Neural cell (in vitro differentiated cells): ENCODE results near the gene TTC39C. TPM values are rescaled to one million over a fixed set of nuclear protein-coding genes. Genes with fewer than 3 reads are reported as not detected.

Experiments
- H2AFZ ChIP-seq: fragments of 200-600, 300-800 bp; sonication (generic), shearing (Covaris generic); 2 replicates; pipeline ENCODE4 v1.6.0; 2014; ENCODE audit warnings: low read depth, mild to moderate bottlenecking, antibody characterized with exemption, low read length, moderate library complexity
- H3F3A ChIP-seq: fragments of 200-600 bp; shearing (Covaris generic); 2 replicates; pipeline ENCODE4 v1.6.1; 2016; ENCODE audit warnings: mild to moderate bottlenecking, moderate library complexity, mixed read lengths, antibody characterized with exemption, low read length; ENCODE audit not compliant: insufficient read depth, poor library complexity, severe bottlenecking
- H3K27ac ChIP-seq: fragments of 200-600, 300-800 bp; sonication (generic), shearing (Covaris generic); 2 replicates; pipeline ENCODE4 v1.5.1; 2014; ENCODE audit warnings: mild to moderate bottlenecking, low read length, moderate library complexity
- H3K27me3 ChIP-seq: fragments of 300-800, 200-600 bp; sonication (generic), shearing (Covaris generic); 2 replicates; pipeline ENCODE4 v1.6.0; 2014; ENCODE audit warnings: mild to moderate bottlenecking, low read depth, low read length, moderate library complexity; ENCODE audit not compliant: insufficient read depth
- H3K36me3 ChIP-seq: fragments of 300-800, 200-600 bp; sonication (generic), shearing (Covaris generic); 2 replicates; pipeline ENCODE4 v1.5.1; 2014; ENCODE audit warnings: mild to moderate bottlenecking, antibody characterized with exemption, low read length, moderate library complexity; ENCODE audit not compliant: insufficient read depth
- H3K4me2 ChIP-seq: fragments of 300-800, 200-600 bp; sonication (generic), shearing (Covaris generic); 2 replicates; pipeline ENCODE4 v1.6.0; 2014; ENCODE audit warnings: mild to moderate bottlenecking, low read length
- H3K4me3 ChIP-seq: fragments of 300-800, 200-600 bp; sonication (generic), shearing (Covaris generic); 2 replicates; pipeline ENCODE4 v1.5.1; 2014; ENCODE audit warnings: mild to moderate bottlenecking, low read length, moderate library complexity
- H3K79me2 ChIP-seq: fragments of 200-600 bp; shearing (Covaris generic); replicated peaks from 2 replicates; pipeline ENCODE4 v1.6.0; 2014; ENCODE audit warnings: mild to moderate bottlenecking, low read length, moderate library complexity; ENCODE audit not compliant: insufficient read depth
- H3K9ac ChIP-seq: fragments of 300-800, 200-600 bp; sonication (generic), shearing (Covaris generic); 2 replicates; pipeline ENCODE4 v1.6.1; 2016; ENCODE audit warnings: mild to moderate bottlenecking, low read length, mixed read lengths
- H3K9me2 ChIP-seq: fragments of 200-600 bp; shearing (Covaris generic); 2 replicates; pipeline ENCODE4 v1.6.1; 2016; ENCODE audit warnings: mild to moderate bottlenecking, low read length, mixed read lengths; ENCODE audit not compliant: insufficient read depth
- H3K9me3 ChIP-seq: fragments of 200-600, 300-800 bp; sonication (generic), shearing (Covaris generic); 2 replicates; pipeline ENCODE4 v1.6.1; 2016; ENCODE audit warnings: mild to moderate bottlenecking, mixed run types, low read length, moderate library complexity, mixed read lengths
- H4K20me1 ChIP-seq: fragments of 200-600 bp; shearing (Covaris generic); 2 replicates; pipeline ENCODE4 v1.6.1; 2016; ENCODE audit warnings: mild to moderate bottlenecking, mixed run types; ENCODE audit not compliant: insufficient read depth
- CTCF ChIP-seq: fragments of 450-650 bp; IDR thresholded peaks from 2 replicates; pipeline ENCODE4 v1.5.1; 2014; ENCODE audit warnings: antibody characterized with exemption, mild to moderate bottlenecking, moderate library complexity; ENCODE audit not compliant: poor library complexity, severe bottlenecking
- EP300 ChIP-seq: fragments of 450-650 bp; conservative IDR thresholded peaks from 2 replicates; pipeline ENCODE4 v1.6.1; 2014; ENCODE audit warnings: antibody characterized with exemption, mild to moderate bottlenecking, moderate library complexity; ENCODE audit not compliant: poor library complexity, severe bottlenecking
- EZH2 ChIP-seq: fragments of 200-600, 300-800 bp; shearing (Covaris generic), sonication (generic); IDR thresholded peaks from 2 replicates; pipeline ENCODE4 v1.6.1; 2014; ENCODE audit warnings: antibody characterized with exemption, low read length, borderline replicate concordance, mild to moderate bottlenecking; ENCODE audit not compliant: insufficient read depth, poor library complexity, severe bottlenecking
- MXI1 ChIP-seq: fragments of 450-650 bp; conservative IDR thresholded peaks from 2 replicates; pipeline ENCODE4 v1.6.1; 2014; ENCODE audit warnings: antibody characterized with exemption, mild to moderate bottlenecking; ENCODE audit not compliant: poor library complexity, severe bottlenecking
- POLR2AphosphoS5 ChIP-seq: IDR thresholded peaks from 2 replicates; pipeline ENCODE4 v1.6.1; 2012
- RAD21 ChIP-seq: fragments of 450-650 bp; conservative IDR thresholded peaks from 2 replicates; pipeline ENCODE4 v1.6.1; 2014; ENCODE audit warnings: antibody characterized with exemption, mild to moderate bottlenecking, moderate library complexity
- REST ChIP-seq: IDR thresholded peaks from 2 replicates; pipeline ENCODE4 v1.6.1; 2012; ENCODE audit warnings: borderline replicate concordance
- SMC3 ChIP-seq: fragments of 450-650 bp; conservative IDR thresholded peaks from 2 replicates; pipeline ENCODE4 v1.6.1; 2014; ENCODE audit warnings: antibody characterized with exemption, mild to moderate bottlenecking, moderate library complexity; ENCODE audit not compliant: poor library complexity
- TAF1 ChIP-seq: IDR thresholded peaks from 2 replicates; pipeline ENCODE4 v1.6.1; 2012; ENCODE audit warnings: low read depth
- polyA plus RNA-seq: library from polyadenylated mRNA; depleted of rRNA; stranded (reverse); fragments of >200 nt; gene quantifications from 2 replicates; pipeline ENCODE4 v1.2.3, GENCODE V29; 2014

TTC39C gene
- polyA plus RNA-seq, 1 donor from 2014 or later: 19.9 TPM

DNA sequence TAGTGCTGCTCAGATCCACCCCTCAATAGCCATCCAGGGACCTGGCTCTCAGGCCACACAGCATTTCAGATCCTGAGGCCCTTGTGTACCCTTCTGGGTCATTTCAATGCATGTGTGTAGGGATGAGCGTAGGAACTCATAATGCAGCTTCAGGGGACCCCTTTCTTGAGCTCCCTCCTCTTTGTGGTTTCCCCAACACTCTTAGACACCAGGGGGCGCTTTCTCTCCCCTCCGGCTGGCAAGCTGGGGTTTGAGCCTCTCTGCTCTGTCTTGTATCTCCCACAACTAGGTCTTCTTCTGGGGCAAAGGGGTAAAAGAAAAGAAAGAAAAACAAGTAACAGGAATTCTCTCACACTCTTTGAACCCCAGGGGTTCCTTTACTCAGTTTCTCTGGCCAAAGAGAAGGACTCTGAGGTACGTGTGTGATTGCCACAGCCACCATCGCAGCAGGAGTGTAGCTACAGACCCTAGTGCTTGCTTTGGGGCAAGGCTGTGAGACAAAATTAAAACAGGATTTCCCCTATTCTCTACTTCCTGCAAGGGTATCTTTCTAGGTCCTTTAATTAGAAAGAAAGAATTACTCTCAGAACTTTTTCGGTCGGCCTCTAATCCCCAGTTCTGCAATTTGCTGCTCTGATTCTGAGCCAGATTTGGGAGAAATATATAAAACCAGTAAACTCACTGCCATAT lies 162.3 kb downstream of the TTC39C start:
- Histone ChIP-seq H3K9me3 (no peaks in the 10 kb centered on the region), H3K27ac (no peak overlapping the region), H2AFZ (no peak overlapping the region), H3F3A (no peaks in the 10 kb centered on the region), H3K4me3 (no peak overlapping the region), H3K36me3 (no peaks in the 10 kb centered on the region), H3K9me2 (no peaks in the 10 kb centered on the region), H3K9ac (no peak overlapping the region), H3K4me2 (no peak overlapping the region), H3K79me2 (no peaks in the 10 kb centered on the region), H3K27me3 (no peaks in the 10 kb centered on the region), H4K20me1 (no peaks in the 10 kb centered on the region)
- TF ChIP-seq MXI1 (no peak), SMC3 (peak; percentile 13)

GRCh38 chr18:24177499-24178133 lies 163.1 kb downstream of the TTC39C start:
- Histone ChIP-seq H3F3A (no peaks in the 10 kb centered on the region), H3K9me3 (no peaks in the 10 kb centered on the region), H3K4me3 (no peak overlapping the region), H3K4me2 (no peak overlapping the region), H3K79me2 (no peaks in the 10 kb centered on the region), H3K27ac (no peak overlapping the region), H2AFZ (no peak overlapping the region), H3K9ac (no peak overlapping the region), H3K9me2 (no peaks in the 10 kb centered on the region), H3K27me3 (no peaks in the 10 kb centered on the region), H3K36me3 (no peaks in the 10 kb centered on the region), H4K20me1 (no peaks in the 10 kb centered on the region)
- TF ChIP-seq EZH2: no peak
- no peak for TF ChIP-seq REST
- no peak for TF ChIP-seq SMC3
- no peak for TF ChIP-seq MXI1
- TF ChIP-seq RAD21: no peak
- no peak for TF ChIP-seq POLR2AphosphoS5
- no peak for TF ChIP-seq CTCF
- TF ChIP-seq EP300: no peak
- TF ChIP-seq TAF1: no peak
